GM19035 (cell line): Measurements from ENCODE around the gene PARD3B.

Source experiments
- ATAC-seq: cut with Tn5 transposase; IDR thresholded peaks from one replicate; pipeline ENCODE4 v1.9.1; 2021; ENCODE audit not compliant: unreplicated experiment

The PARD3B gene

DNA sequence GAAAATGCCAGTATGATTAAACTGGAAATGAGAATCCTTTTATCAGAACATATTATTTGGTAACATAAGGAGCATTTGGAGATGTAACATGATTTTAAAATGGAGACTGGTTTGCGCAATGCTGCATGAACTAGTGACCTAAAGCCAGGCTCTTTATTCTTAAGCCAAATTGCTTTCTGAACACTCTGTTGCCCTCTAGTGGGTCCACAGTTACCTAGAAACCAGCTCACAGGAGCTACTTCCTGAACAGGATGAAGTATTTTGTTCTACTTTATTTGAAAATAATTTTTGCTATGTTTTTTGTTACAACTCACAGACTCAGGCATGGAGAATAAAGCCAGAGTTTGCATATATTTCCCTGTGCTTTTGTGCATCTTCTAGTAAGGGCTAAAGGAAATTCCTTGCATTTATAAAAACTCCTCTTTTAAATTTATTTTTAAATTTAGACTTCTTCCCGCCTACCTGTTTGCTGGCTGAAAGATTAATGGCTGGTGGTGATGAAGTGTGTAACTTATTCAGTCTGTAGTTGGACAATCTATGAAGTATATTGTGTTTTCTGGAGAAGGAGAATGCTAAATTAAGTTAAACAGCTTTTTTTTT is 146.7 kb downstream of the PARD3B start:
- ATAC-seq = peak; percentile 62

- no peak for ATAC-seq
These were observed 147.5 kb downstream of the PARD3B start for GRCh38 chr2:204692790-204693189.

DNA sequence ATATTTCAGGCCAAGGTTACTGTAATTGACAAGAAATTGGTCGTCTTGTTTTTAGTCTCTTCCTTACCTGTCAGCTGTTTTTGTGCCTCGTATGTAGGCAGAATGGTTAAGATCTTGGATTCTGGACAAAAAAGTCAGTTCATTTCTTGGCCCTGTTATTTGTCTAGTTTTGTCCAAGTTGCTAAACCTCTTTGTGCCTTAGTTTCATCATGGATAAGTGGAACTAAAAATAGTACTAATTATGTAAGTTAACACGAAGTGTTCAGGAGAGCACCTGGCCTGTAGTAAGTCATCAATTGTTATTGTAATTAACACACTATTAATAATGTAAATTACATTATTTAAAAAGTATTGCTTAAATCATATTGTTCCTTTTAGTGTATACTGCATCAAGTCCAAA is 148.0 kb downstream of the PARD3B start:
- no peak for ATAC-seq

DNA sequence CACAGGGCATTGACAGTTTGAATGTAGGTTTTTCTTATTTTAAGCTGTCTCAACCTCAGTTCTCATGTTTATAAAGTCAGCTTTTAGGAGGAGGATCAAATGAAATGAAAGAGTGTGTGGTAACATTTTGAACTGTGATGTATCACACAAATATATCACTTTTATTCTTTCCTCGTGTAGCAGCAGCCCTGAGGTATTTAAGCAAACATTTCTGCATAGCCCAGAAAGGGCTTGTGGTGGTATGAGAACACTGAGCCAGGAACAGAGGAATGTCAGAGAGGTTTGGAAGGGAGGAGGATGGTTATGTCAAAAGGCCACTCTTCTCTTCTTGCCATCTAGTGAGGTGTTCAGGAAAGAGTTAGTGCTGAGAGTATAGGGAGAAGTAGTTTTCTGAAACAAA is 150.2 kb downstream of the PARD3B start:
- ATAC-seq = no peak

DNA sequence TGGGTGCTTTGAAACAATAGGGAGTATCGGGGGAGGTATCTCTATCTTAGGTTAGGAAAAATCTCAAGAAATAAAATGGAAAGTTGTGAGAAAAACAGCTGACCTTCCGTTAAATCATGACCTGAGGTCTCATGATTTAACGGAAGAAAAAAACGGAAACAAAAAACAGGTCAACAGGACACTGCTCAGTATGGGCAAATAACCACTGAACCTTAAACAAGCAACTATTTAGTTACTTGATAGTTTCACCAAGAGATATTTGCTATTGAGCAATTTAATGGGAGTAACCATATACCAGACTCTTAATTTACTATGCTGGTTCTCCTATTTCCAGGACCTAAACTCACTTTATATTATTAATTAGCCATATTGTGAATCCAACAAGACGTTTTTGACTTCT is 150.8 kb downstream of the PARD3B start:
- ATAC-seq = no peak

DNA sequence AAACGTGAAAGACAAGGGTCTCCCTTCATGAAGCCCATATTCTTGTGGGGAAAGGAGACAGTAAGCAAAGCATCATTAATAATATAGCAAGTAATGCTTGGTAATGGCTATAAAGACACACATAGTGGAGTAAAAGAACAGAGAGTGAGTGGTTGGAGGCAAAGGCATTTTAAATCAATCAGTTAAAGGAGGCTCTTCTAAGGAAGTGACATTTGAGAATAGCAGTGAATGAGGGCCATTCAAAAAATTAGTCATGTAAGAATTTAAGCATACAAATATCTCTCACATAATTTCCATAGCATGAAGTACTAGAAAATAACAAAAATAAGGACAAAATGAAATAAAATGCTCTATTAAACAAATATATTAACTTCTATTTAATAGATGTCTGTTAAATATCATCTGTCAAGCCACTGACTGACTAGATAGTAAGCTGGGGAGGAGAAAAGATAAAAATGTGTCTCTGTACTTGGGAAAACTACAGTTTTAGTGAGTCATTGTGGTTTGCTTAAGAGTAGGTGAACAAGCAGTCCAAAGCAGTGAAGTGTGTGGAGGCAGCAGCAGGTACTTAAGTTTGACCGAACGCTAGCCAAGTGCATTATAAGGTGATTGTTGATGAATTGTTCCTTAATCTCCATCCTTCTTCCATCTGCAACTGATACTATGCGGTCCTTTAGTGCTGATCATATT is 160.1 kb downstream of the PARD3B start:
- ATAC-seq = no peak

- ATAC-seq = no peak
These were observed 161.7 kb downstream of the PARD3B start for GRCh38 chr2:204706939-204707338.

DNA sequence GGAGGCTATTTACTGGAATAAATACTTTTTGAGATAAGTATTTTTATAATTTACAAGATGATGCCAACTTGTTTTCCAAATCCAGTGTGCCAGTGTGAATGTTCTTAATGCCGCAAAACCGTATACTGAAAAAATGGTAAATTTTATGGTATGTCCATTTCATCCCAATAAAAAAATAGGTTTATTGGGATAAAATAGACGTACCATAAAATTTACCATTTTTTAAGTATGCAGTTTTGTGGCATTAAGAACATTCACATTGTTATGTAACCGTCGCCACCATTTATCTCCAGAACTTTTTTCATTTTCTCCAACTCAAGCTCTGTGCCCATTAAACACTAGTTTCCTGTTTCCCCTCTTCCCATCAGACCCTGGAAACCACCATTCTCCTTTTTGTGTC is 167.9 kb downstream of the PARD3B start:
- no peak for ATAC-seq

DNA sequence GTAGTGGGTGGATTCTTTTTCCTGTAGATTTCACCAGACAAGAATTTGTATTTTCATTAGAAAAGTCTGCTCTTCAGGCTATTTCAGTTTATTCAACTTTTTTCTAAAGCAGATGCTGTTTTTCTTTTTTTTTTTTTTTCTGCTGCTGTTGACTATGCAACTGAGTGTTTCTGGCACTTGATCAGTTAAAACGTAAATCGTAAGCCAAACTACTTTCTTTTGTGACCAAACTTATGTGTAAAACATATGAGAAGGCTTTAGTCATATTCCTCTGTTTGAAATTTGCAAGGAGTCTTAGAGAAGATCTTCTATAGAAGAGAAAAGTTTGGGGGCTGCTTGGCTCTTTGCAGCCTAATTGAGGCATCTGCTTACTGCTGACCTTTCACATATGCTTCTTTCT is 170.1 kb downstream of the PARD3B start:
- no peak for ATAC-seq

DNA sequence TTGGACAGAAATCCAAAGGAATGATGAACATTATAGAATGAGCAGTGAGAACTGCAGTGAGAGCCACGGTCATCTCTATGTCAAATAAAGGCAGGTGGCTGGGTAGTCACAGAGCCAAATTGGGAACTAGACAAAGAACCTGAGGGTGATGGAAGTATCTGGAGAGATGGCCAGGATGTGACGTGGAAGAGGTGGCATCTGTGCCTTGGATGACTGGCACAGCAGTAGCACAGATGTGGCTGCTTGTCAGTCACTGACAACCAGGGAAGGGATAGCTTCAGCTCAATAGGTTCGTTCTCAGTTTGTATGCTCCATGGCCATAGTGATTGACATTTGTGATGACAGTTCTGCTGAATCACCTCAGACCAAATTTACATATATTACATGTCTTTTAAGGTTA is 172.3 kb downstream of the PARD3B start:
- no peak for ATAC-seq

- ATAC-seq = no peak
These were observed 173.3 kb downstream of the PARD3B start for GRCh38 chr2:204718607-204719006.

DNA sequence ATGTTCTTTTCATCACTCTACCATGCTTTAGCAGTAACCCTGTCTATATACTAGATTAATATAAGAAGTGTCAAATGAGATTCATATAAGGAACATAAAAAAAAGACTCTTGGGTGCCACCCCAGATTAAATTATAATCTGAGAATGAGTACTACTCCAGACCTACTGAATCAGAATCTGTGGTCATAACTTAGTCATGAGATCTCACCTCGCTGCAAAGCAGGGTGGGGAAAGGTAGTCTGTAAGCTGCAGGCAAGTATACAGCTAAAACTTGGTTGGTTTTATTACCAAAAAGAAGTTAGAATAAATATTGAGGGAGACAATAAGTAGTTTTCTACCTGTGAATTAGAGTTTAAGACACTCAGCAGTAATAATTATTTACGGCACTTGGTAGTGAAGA is 175.6 kb downstream of the PARD3B start:
- no peak for ATAC-seq

GRCh38 chr2:204722207-204722606 is 176.9 kb downstream of the PARD3B start:
- ATAC-seq = no peak

DNA sequence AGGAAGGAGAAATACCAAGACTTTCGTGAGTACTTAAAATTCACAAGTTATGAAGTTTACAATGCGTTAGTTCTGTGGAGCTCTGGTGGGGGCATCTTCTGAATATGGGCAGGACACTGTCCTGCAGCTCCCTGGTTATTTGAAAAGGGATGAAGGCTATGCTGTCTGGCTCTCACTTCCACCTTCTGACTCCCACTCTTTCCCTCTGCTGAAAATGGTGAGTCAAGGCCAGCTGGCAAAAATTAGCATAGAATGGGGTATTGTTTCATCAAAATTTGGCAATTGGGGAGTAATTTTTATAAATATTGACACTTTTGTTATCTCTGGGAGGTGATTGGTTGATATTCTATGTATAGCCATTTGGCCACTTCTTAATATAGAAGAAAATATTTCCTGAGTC is 177.4 kb downstream of the PARD3B start:
- ATAC-seq = no peak

DNA sequence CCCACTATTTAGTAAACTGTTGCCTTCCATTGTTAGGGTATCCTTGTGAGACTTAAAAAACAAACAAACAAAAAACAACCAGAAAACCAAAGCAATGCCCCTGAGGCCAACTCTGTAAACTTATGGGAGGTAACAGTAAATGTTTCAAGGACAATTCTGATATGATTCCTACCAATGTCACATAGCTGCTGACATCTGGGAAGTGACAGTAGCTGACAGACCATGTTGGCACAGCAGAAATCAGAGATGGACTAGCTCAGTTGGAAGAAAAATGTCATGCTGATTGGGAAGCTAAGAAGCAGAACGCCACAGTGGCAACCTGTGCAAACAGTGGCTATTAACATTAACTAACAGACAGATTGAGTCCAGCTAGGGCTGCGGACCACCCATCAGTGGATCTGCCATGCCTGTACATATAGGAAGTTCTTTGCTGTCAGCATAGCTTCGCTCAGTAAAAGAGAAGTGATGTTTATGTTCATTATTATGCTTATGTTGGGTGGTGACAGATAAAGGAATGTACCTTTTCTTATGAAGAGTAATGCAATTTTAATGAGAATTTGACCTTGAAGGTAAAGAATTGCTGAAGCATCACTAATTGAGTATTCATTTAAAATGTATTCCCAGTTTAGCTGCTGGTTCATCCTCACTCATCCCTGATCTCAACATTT is 180.6 kb downstream of the PARD3B start:
- no peak for ATAC-seq

- ATAC-seq = no peak
These were observed 181.6 kb downstream of the PARD3B start for GRCh38 chr2:204726831-204727230.

GRCh38 chr2:204727368-204727767 is 182.1 kb downstream of the PARD3B start:
- ATAC-seq = no peak

GRCh38 chr2:204730603-204731002 is 185.3 kb downstream of the PARD3B start:
- ATAC-seq = no peak

DNA sequence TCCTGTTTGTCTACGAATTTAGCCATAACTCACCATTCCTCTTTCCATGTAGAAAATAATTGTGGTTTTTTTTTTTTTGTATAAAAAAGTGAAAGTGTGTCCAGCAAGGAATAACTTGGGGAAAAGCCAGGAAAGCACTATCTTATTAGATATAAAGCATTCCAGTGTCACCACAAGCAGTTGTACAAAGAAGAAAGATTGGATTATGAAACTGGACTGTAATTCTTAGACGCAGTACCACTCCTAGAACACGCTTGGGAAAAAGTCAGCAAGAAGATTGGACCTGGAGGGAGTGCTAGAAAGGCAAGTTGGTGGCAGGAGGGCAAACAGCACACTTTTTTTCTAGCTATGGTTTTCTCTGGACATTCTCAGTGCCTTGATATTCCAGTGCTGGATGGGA is 186.7 kb downstream of the PARD3B start:
- no peak for ATAC-seq

DNA sequence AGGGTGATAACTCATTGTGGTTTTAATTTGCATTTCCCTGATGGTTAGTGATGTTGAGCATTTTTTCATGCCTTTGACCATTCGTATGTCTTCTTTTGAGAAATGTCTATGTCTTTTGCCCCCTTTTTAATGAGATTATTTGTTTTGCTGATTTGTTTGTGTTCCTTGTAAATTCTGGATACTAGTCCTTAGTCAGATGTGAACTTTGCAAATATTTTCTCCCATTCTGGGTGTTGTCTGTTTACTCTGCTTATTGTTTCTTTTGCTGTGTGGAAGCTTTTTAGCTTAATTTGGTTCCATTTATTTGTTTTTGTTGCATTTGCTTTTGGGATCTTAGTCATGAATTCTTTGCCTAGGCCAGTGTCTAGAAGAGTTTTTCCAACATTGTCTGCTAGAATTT is 192.0 kb downstream of the PARD3B start:
- no peak for ATAC-seq

DNA sequence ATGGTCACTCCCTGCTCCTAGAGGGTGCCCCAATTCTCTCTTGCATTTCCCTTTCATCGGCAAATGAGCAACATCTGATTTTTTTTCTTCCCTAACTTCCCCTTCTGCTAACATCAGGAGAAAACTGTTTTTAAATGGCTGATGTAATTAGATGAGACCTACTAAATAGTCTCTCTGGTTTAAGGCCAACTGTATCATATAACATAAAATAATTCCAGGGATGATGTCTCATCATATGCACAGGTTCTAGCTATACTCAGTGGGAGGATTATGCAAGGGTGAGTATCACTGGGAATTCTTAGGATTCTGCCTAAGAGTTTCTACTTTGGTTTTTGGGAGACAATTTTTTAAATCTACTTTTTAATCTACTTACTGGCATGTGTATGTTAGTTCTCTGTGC is 193.4 kb downstream of the PARD3B start:
- ATAC-seq = no peak

GRCh38 chr2:204743393-204743960 is 198.2 kb downstream of the PARD3B start:
- no peak for ATAC-seq
